ENCODE results near the gene PTPRS. TPM values are rescaled to one million over a fixed set of nuclear protein-coding genes. Genes with fewer than 3 reads are reported as not detected.

The PTPRS gene
- total RNA-seq, 1 donor from 2014 or later = 241 TPM

- peaks cover 9% of the 10 kb centered on the region for H3K4me1 Mint-ChIP-seq
- no peaks in the 10 kb centered on the region for H3K36me3 Mint-ChIP-seq
- no peak for DNase-seq (ENCODE audit: low spot score in 2 of 2, unreplicated experiment in 2 of 2)
- no peaks in the 10 kb centered on the region for H3K9me3 Mint-ChIP-seq
- no peak overlapping the region for H3K4me3 Mint-ChIP-seq
- no peak for TF ChIP-seq CTCF (IDR thresholded peaks at IDR 0.05; ENCODE audit: unreplicated experiment)
- peaks cover 53% of the 10 kb centered on the region for H3K27me3 Mint-ChIP-seq (ENCODE audit: low read depth)
- no peak overlapping the region for H3K27ac Mint-ChIP-seq
These were observed 5.7 kb downstream of the PTPRS start for GRCh38 chr19:5334824-5335500.

GRCh38 chr19:5334366-5334739, 6.3 kb downstream of the PTPRS start:
- no peaks in the 10 kb centered on the region for H3K9me3 Mint-ChIP-seq
- no peak for TF ChIP-seq CTCF (IDR thresholded peaks at IDR 0.05; ENCODE audit: unreplicated experiment)
- DNase-seq (ENCODE audit: low spot score in 2 of 2, unreplicated experiment in 2 of 2) = no peak
- no peaks in the 10 kb centered on the region for H3K36me3 Mint-ChIP-seq
- H3K4me3 Mint-ChIP-seq = no peak overlapping the region
- H3K27me3 Mint-ChIP-seq (ENCODE audit: low read depth) = peaks cover 51% of the 10 kb centered on the region
- no peak overlapping the region for H3K27ac Mint-ChIP-seq
- peaks cover 8% of the 10 kb centered on the region for H3K4me1 Mint-ChIP-seq

GRCh38 chr19:5333581-5334365, 6.8 kb downstream of the PTPRS start:
- peaks cover 2% of the 10 kb centered on the region for H3K4me1 Mint-ChIP-seq
- TF ChIP-seq CTCF (IDR thresholded peaks at IDR 0.05; ENCODE audit: unreplicated experiment) = no peak
- no peaks in the 10 kb centered on the region for H3K36me3 Mint-ChIP-seq
- H3K9me3 Mint-ChIP-seq = no peaks in the 10 kb centered on the region
- peaks cover 45% of the 10 kb centered on the region for H3K27me3 Mint-ChIP-seq (ENCODE audit: low read depth)
- DNase-seq (ENCODE audit: low spot score in 2 of 2, unreplicated experiment in 2 of 2) = no peak
- no peak overlapping the region for H3K4me3 Mint-ChIP-seq
- H3K27ac Mint-ChIP-seq = no peak overlapping the region

- H3K36me3 Mint-ChIP-seq = no peaks in the 10 kb centered on the region
- H3K27ac Mint-ChIP-seq = no peak overlapping the region
- no peaks in the 10 kb centered on the region for H3K4me1 Mint-ChIP-seq
- no peak for DNase-seq (ENCODE audit: low spot score in 2 of 2, unreplicated experiment in 2 of 2)
- peaks cover 33% of the 10 kb centered on the region for H3K27me3 Mint-ChIP-seq (ENCODE audit: low read depth)
- H3K9me3 Mint-ChIP-seq = no peaks in the 10 kb centered on the region
- TF ChIP-seq CTCF (IDR thresholded peaks at IDR 0.05; ENCODE audit: unreplicated experiment) = no peak
- H3K4me3 Mint-ChIP-seq = no peak overlapping the region
These were observed 8.1 kb downstream of the PTPRS start for GRCh38 chr19:5332501-5332900.

- Mint-ChIP-seq H3K4me1 (no peaks in the 10 kb centered on the region), H3K36me3 (no peaks in the 10 kb centered on the region), H3K9me3 (no peaks in the 10 kb centered on the region), H3K4me3 (no peak overlapping the region), H3K27ac (no peak overlapping the region), H3K27me3 (ENCODE audit: low read depth) (peaks cover 26% of the 10 kb centered on the region)
- DNase-seq (ENCODE audit: low spot score in 2 of 2, unreplicated experiment in 2 of 2) = no peak
- TF ChIP-seq CTCF (IDR thresholded peaks at IDR 0.05; ENCODE audit: unreplicated experiment) = no peak
These were observed 8.8 kb downstream of the PTPRS start for GRCh38 chr19:5331790-5332189.
